NCI-H128 (cell line): ENCODE data around the gene OPTC.
"Not testable (repeated sequence)": the region's sequence is repeated elsewhere in the genome, so short reads cannot be mapped to it uniquely, and the experiment has no call there.

Experiments used
- DNase-seq: peaks from one replicate; lab custom pipeline; 2025; ENCODE audit not compliant: unreplicated experiment; lab: John Stamatoyannopoulos, UW

The OPTC gene

GRCh38 chr1:203493901-203494300, at the start of gene OPTC:
TSS of gene OPTC (plus strand) at chr1:203494153. CDS start at chr1:203496006, 1,853 bp downstream.
- no peak for DNase-seq

- no peak for DNase-seq
Measured at GRCh38 chr1:203444171-203444576, 49.8 kb upstream of the OPTC start.

GRCh38 chr1:203447151-203447550, 46.8 kb upstream of the OPTC start:
- no peak for DNase-seq

GRCh38 chr1:203447598-203447997, 46.4 kb upstream of the OPTC start:
- not testable (repeated sequence) for DNase-seq

GRCh38 chr1:203448521-203449061, 45.4 kb upstream of the OPTC start:
- DNase-seq, result no peak

GRCh38 chr1:203450001-203450400, 44.0 kb upstream of the OPTC start:
- no peak for DNase-seq

- no peak for DNase-seq
Measured at GRCh38 chr1:203450479-203451149, 43.3 kb upstream of the OPTC start.

GRCh38 chr1:203451836-203452784, 41.8 kb upstream of the OPTC start:
- no peak for DNase-seq

- DNase-seq, result no peak
Measured at GRCh38 chr1:203453016-203453415, 40.9 kb upstream of the OPTC start.

GRCh38 chr1:203453616-203454015, 40.3 kb upstream of the OPTC start:
- DNase-seq, result no peak

GRCh38 chr1:203454986-203455471, 38.9 kb upstream of the OPTC start:
- no peak for DNase-seq

GRCh38 chr1:203455706-203456105, 38.2 kb upstream of the OPTC start:
- DNase-seq, result no peak

GRCh38 chr1:203456577-203456976, 37.4 kb upstream of the OPTC start:
- no peak for DNase-seq

GRCh38 chr1:203458078-203458477, 35.9 kb upstream of the OPTC start:
- no peak for DNase-seq

- DNase-seq, result no peak
Measured at GRCh38 chr1:203459671-203460201, 34.2 kb upstream of the OPTC start.

GRCh38 chr1:203461717-203462116, 32.2 kb upstream of the OPTC start:
- no peak for DNase-seq

GRCh38 chr1:203462143-203462542, 31.8 kb upstream of the OPTC start:
- DNase-seq, result no peak

- DNase-seq, result no peak
Measured at GRCh38 chr1:203462878-203463277, 31.1 kb upstream of the OPTC start.

GRCh38 chr1:203463469-203464062, 30.4 kb upstream of the OPTC start:
- no peak for DNase-seq

- DNase-seq, result no peak
Measured at GRCh38 chr1:203464226-203464625, 29.7 kb upstream of the OPTC start.

- no peak for DNase-seq
Measured at GRCh38 chr1:203464743-203465142, 29.2 kb upstream of the OPTC start.
